ENCODE results near the gene SEZ6L.

DNA sequence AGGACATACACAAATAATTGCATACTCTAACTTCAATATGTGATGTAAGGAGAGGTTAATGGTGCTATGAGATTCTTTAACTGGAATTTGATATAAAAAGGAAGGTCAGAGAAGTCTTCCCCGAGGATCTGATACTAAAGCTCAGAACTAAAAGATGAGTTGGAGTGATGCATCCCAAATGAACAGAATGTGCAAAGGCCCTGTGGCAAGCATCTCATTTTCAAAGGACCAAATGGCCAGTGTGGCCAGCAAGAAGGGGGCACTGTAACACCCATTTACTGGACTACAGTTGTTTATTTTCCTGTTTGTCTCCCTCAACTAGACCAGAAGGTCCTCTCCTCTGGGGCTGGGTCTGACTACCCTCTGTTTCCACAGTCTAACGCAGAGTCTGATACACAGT is 144.9 kb downstream of the SEZ6L start:
- TF ChIP-seq, protein P1, sequence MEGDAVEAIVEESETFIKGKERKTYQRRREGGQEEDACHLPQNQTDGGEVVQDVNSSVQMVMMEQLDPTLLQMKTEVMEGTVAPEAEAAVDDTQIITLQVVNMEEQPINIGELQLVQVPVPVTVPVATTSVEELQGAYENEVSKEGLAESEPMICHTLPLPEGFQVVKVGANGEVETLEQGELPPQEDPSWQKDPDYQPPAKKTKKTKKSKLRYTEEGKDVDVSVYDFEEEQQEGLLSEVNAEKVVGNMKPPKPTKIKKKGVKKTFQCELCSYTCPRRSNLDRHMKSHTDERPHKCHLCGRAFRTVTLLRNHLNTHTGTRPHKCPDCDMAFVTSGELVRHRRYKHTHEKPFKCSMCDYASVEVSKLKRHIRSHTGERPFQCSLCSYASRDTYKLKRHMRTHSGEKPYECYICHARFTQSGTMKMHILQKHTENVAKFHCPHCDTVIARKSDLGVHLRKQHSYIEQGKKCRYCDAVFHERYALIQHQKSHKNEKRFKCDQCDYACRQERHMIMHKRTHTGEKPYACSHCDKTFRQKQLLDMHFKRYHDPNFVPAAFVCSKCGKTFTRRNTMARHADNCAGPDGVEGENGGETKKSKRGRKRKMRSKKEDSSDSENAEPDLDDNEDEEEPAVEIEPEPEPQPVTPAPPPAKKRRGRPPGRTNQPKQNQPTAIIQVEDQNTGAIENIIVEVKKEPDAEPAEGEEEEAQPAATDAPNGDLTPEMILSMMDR (IDR thresholded peaks at IDR 0.05): no peak
- TF ChIP-seq POLR2A (IDR thresholded peaks at IDR 0.05): no peak
